ENCODE data around the gene NDUFS8.

Gene NDUFS8

GRCh38 chr11:68043349-68044144 is 13.1 kb downstream of the NDUFS8 start:
- H3K36me3 ChIP-seq (ENCODE audit: insufficient read depth): no peaks in the 10 kb centered on the region
- peaks cover 27% of the 10 kb centered on the region for H3K4me1 ChIP-seq (ENCODE audit: low read depth, poor library complexity, severe bottlenecking)
- H3K9ac ChIP-seq: no peak overlapping the region
- H3K4me3 ChIP-seq (IDR thresholded peaks at IDR 0.05; ENCODE audit: insufficient read depth, low read depth, low read length): no peak overlapping the region
- no peak overlapping the region for H3K4me2 ChIP-seq
- no peak for TF ChIP-seq CTCF (conservative IDR thresholded peaks at IDR 0.05; ENCODE audit: low read depth, low read length)
- no peaks in the 10 kb centered on the region for H4K20me1 ChIP-seq (ENCODE audit: insufficient read depth)
- H3K27ac ChIP-seq: no peak overlapping the region
- no peaks in the 10 kb centered on the region for H3K27me3 ChIP-seq (ENCODE audit: insufficient read depth, low read depth)
- H3K79me2 ChIP-seq (ENCODE audit: insufficient read depth, low read depth): peaks cover 12% of the 10 kb centered on the region; the same call in 1 of the 2 replicates
- no peak overlapping the region for H2AFZ ChIP-seq (ENCODE audit: low read depth)

DNA sequence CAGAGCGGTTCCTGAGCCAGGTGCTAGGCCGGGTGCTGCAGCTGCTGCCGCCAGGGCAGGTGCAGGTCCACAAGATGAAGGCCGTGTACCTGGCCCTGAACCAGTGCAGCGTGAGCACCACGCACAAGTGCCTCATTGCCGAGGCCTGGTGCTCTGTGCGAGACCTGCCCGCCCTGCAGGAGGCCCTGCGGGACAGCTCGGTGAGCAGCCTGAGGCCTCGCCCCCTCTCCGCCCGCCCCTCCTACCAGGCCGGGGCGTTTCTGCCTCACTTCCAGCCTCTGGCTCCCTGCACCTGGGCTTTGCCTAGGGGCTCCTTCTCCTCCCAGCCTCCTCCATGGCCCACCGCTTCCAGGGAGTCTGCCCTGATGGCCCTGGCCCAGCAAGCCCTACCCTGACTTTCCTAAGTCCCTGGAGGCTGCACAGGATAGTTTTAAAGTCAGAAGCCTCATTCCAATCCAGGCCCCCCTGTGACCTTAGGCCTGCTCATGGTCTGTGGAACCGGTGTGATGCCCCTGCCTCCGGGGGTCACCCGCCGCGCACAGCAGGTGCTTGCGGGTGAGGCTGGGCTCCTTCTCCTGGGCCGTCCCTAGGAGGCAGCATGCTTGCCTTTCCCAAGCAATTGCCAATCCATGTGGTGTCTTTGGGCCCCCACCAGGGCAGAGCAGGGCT is 13.8 kb downstream of the NDUFS8 start:
- TF ChIP-seq CTCF (conservative IDR thresholded peaks at IDR 0.05; ENCODE audit: low read depth, low read length): no peak
- Histone ChIP-seq H3K4me3 (IDR thresholded peaks at IDR 0.05; ENCODE audit: insufficient read depth, low read depth, low read length) (no peak overlapping the region), H3K79me2 (ENCODE audit: insufficient read depth, low read depth) (peaks cover 10% of the 10 kb centered on the region; the same call in 1 of the 2 replicates), H4K20me1 (ENCODE audit: insufficient read depth) (no peaks in the 10 kb centered on the region), H3K27me3 (ENCODE audit: insufficient read depth, low read depth) (no peaks in the 10 kb centered on the region), H3K4me1 (ENCODE audit: low read depth, poor library complexity, severe bottlenecking) (peaks cover 23% of the 10 kb centered on the region), H3K4me2 (no peak overlapping the region), H3K9ac (no peak overlapping the region), H3K36me3 (ENCODE audit: insufficient read depth) (no peaks in the 10 kb centered on the region), H3K27ac (no peak overlapping the region), H2AFZ (ENCODE audit: low read depth) (no peak overlapping the region)

DNA sequence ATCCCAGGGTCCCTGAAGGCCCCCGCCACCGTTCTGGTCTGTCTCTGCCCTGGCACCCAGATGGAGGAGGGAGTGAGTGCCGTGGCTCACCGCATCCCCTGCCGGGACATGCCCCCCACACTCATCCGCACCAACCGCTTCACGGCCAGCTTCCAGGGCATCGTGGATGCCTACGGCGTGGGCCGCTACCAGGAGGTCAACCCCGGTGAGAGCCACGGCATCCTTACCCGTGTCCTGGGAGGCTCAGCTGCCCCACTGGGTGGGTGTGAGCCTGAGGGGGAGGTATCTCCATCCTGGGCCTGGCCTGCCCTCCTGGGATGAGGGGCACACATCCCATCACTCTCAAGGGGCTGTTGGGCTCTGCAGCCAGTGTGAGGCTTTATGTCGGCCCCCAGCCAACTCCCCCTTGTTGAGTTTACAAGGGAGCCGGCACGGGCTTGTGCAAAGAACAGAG is 14.4 kb downstream of the NDUFS8 start:
- H3K79me2 ChIP-seq (ENCODE audit: insufficient read depth, low read depth): peaks cover 3% of the 10 kb centered on the region; the same call in 1 of the 2 replicates
- H3K36me3 ChIP-seq (ENCODE audit: insufficient read depth): no peaks in the 10 kb centered on the region
- H3K4me2 ChIP-seq: no peak overlapping the region
- peaks cover 18% of the 10 kb centered on the region for H3K4me1 ChIP-seq (ENCODE audit: low read depth, poor library complexity, severe bottlenecking)
- no peaks in the 10 kb centered on the region for H3K27me3 ChIP-seq (ENCODE audit: insufficient read depth, low read depth)
- no peaks in the 10 kb centered on the region for H4K20me1 ChIP-seq (ENCODE audit: insufficient read depth)
- H3K4me3 ChIP-seq (IDR thresholded peaks at IDR 0.05; ENCODE audit: insufficient read depth, low read depth, low read length): no peak overlapping the region
- TF ChIP-seq CTCF (conservative IDR thresholded peaks at IDR 0.05; ENCODE audit: low read depth, low read length): no peak
- no peak overlapping the region for H3K27ac ChIP-seq
- no peak overlapping the region for H2AFZ ChIP-seq (ENCODE audit: low read depth)
- H3K9ac ChIP-seq: no peak overlapping the region

DNA sequence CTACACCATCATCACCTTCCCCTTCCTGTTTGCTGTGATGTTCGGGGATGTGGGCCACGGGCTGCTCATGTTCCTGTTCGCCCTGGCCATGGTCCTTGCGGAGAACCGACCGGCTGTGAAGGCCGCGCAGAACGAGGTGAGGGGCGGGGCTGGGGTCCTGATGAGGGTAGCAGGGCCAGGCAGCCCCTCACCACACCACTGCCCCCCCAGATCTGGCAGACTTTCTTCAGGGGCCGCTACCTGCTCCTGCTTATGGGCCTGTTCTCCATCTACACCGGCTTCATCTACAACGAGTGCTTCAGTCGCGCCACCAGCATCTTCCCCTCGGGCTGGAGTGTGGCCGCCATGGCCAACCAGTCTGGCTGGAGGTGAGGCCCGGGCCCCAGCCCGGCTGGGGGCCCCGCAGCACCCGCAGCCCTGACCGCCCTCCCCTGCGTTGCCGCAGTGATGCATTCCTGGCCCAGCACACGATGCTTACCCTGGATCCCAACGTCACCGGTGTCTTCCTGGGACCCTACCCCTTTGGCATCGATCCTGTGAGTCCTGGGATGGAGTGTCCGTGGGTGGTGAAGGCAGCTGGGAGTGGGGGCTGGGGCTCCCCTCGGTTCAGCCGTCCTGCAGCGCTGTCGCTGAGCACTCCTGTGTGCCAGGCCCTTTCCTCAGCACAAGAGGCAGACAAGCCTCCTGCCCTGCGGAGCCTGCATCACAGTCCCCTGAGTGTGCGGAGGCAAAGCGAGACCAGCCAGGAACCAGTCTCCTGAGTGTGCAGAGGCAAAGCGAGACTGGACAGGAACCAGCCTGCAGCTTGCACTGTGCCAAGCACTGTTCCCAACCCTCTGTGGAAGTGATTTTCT is 17.2 kb downstream of the NDUFS8 start:
- Histone ChIP-seq H3K79me2 (ENCODE audit: insufficient read depth, low read depth) (no peaks in the 10 kb centered on the region), H4K20me1 (ENCODE audit: insufficient read depth) (no peaks in the 10 kb centered on the region), H3K4me3 (IDR thresholded peaks at IDR 0.05; ENCODE audit: insufficient read depth, low read depth, low read length) (no peak overlapping the region), H3K4me1 (ENCODE audit: low read depth, poor library complexity, severe bottlenecking) (no peaks in the 10 kb centered on the region), H3K9ac (no peak overlapping the region), H3K36me3 (ENCODE audit: insufficient read depth) (no peaks in the 10 kb centered on the region), H2AFZ (ENCODE audit: low read depth) (no peak overlapping the region), H3K27ac (no peak overlapping the region), H3K4me2 (no peak overlapping the region), H3K27me3 (ENCODE audit: insufficient read depth, low read depth) (no peaks in the 10 kb centered on the region)
- TF ChIP-seq CTCF (conservative IDR thresholded peaks at IDR 0.05; ENCODE audit: low read depth, low read length): no peak

Data from KMS-11 (cell line).